GDM1 (cell line): ENCODE measurements around the gene WDR62.
A peak's percentile ranks its signal among the peaks of the same experiment; 100 is the strongest.
"Not testable (repeated sequence)": the region's sequence is repeated elsewhere in the genome, so short reads cannot be mapped to it uniquely, and the experiment has no call there.

Source experiments
- DNase-seq: peaks from one replicate; lab custom pipeline; 2025; lab: John Stamatoyannopoulos, UW

Gene WDR62

GRCh38 chr19:36110487-36111199, 55.9 kb downstream of the WDR62 start, which contains the start of gene OVOL3:
OVOL3 (plus strand) TSS chr19:36111143; CDS start chr19:36111203, 60 bp downstream.
- no peak for DNase-seq

GRCh38 chr19:36111200-36111539, 56.5 kb downstream of the WDR62 start:
- DNase-seq, result no peak

- DNase-seq, result no peak
These were observed 58.0 kb downstream of the WDR62 start for GRCh38 chr19:36112678-36113077.

GRCh38 chr19:36113425-36113824, 58.7 kb downstream of the WDR62 start:
- DNase-seq, result no peak

- no peak for DNase-seq
These were observed 59.4 kb downstream of the WDR62 start for GRCh38 chr19:36113894-36114720.

- peak; percentile 99 for DNase-seq
These were observed 60.2 kb downstream of the WDR62 start, which contains the start of gene POLR2I for GRCh38 chr19:36114721-36115452. POLR2I (minus strand) TSS chr19:36114875; CDS start chr19:36114856, 19 bp downstream.

- no peak for DNase-seq
These were observed 61.0 kb downstream of the WDR62 start, which contains the start of gene TBCB for GRCh38 chr19:36115453-36116343. TBCB (plus strand) TSS chr19:36115468; CDS start chr19:36115561, 93 bp downstream.

GRCh38 chr19:36116344-36116637, 61.6 kb downstream of the WDR62 start:
- DNase-seq, result no peak

- DNase-seq, result no peak
These were observed 65.6 kb downstream of the WDR62 start for GRCh38 chr19:36120092-36120983.

GRCh38 chr19:36120984-36121358, 66.3 kb downstream of the WDR62 start:
- DNase-seq, result no peak

- no peak for DNase-seq
These were observed 66.9 kb downstream of the WDR62 start for GRCh38 chr19:36121486-36122124.

GRCh38 chr19:36125557-36125956, 70.9 kb downstream of the WDR62 start:
- no peak for DNase-seq

- DNase-seq, result peak; percentile 49
These were observed 73.7 kb downstream of the WDR62 start for GRCh38 chr19:36128392-36128736.

- not testable (repeated sequence) for DNase-seq
These were observed 76.5 kb downstream of the WDR62 start for GRCh38 chr19:36131221-36131620.

GRCh38 chr19:36134867-36135266, 80.2 kb downstream of the WDR62 start:
- not testable (repeated sequence) for DNase-seq

- DNase-seq, result no peak
These were observed 82.4 kb downstream of the WDR62 start for GRCh38 chr19:36136964-36137686.

GRCh38 chr19:36139120-36139472, 84.4 kb downstream of the WDR62 start:
- DNase-seq, result no peak

- peak; percentile 97 for DNase-seq
These were observed 85.0 kb downstream of the WDR62 start, which contains the start of gene CAPNS1 for GRCh38 chr19:36139473-36140303. CAPNS1 (plus strand) TSS chr19:36140066; CDS start chr19:36141012, 946 bp downstream.
